HFFc6 (cell line): Measurements from ENCODE around the gene DCTD. TPM values are rescaled to one million over a fixed set of nuclear protein-coding genes. Genes with fewer than 3 reads are reported as not detected.

ENCODE experiments used
- DNase-seq: peaks from one replicate; pipeline ENCODE4 v3.0.0-alpha.2; 2018
- H3K27ac Mint-ChIP-seq: 2 replicates; pipeline ENCODE4 v1.8.0; 2020; ENCODE audit warnings: mild to moderate bottlenecking, mixed read lengths
- H3K27me3 Mint-ChIP-seq: 2 replicates; pipeline ENCODE4 v1.8.0; 2021; ENCODE audit warnings: mild to moderate bottlenecking, moderate library complexity, mixed read lengths; ENCODE audit not compliant: insufficient read depth
- H3K36me3 Mint-ChIP-seq: 2 replicates; pipeline ENCODE4 v1.8.0; 2021; ENCODE audit warnings: low read depth, mixed read lengths
- H3K4me1 Mint-ChIP-seq: 2 replicates; pipeline ENCODE4 v1.8.0; 2020; ENCODE audit warnings: low read depth, mixed read lengths
- H3K4me3 Mint-ChIP-seq: 2 replicates; pipeline ENCODE4 v1.8.0; 2020; ENCODE audit warnings: mild to moderate bottlenecking, moderate library complexity, mixed read lengths
- H3K9me3 Mint-ChIP-seq: 2 replicates; pipeline ENCODE4 v1.8.0; 2020; ENCODE audit warnings: mild to moderate bottlenecking, mixed read lengths
- total RNA-seq, 6 experiments: library from RNA; stranded (reverse); fragmentation: NEBNext Ultra II Directional; extraction: Animal tissue kit (Norgen Biotek cat#: 25700); gene quantifications; 2 replicates in 1 of 6; 3 replicates in 5 of 6; pipeline ENCODE4 v1.2.3, GENCODE V29; 2021
- TF ChIP-seq, protein P1 (sequence below): fragments of 200-600 bp; sonication (generic); IDR thresholded peaks from 2 replicates; pipeline ENCODE4 v1.5.0; 2021; ENCODE audit warnings: antibody characterized with exemption, mild to moderate bottlenecking

Gene DCTD
- total RNA-seq, 6 experiments from 2014 or later = 160 to 197 (median 171) TPM

DNA sequence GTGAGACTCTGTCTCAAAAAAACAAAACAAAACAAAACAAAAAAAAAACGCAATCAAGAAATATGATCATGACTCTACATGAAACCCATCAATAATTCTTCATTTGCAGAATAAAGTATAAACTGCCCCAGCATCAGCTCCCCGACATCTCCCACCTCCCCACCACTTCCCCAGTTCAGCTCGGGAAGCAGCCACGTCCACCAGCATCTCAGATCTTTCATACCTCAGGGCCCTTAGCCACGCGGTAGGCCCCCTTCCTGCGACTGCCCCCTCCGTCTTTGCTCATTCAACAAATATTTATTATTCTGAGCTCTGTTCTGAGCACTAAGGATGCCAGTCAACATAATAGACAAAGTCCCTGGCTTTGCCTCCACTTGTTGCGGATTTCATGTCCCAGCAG is 45.6 kb downstream of the DCTD start:
- no peaks in the 10 kb centered on the region for H3K9me3 Mint-ChIP-seq
- TF ChIP-seq, protein P1, sequence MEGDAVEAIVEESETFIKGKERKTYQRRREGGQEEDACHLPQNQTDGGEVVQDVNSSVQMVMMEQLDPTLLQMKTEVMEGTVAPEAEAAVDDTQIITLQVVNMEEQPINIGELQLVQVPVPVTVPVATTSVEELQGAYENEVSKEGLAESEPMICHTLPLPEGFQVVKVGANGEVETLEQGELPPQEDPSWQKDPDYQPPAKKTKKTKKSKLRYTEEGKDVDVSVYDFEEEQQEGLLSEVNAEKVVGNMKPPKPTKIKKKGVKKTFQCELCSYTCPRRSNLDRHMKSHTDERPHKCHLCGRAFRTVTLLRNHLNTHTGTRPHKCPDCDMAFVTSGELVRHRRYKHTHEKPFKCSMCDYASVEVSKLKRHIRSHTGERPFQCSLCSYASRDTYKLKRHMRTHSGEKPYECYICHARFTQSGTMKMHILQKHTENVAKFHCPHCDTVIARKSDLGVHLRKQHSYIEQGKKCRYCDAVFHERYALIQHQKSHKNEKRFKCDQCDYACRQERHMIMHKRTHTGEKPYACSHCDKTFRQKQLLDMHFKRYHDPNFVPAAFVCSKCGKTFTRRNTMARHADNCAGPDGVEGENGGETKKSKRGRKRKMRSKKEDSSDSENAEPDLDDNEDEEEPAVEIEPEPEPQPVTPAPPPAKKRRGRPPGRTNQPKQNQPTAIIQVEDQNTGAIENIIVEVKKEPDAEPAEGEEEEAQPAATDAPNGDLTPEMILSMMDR = no peak

GRCh38 chr4:182869697-182870096 is 47.5 kb downstream of the DCTD start:
- TF ChIP-seq, protein P1 = no peak
- Mint-ChIP-seq H3K4me1 (peaks cover 9% of the 10 kb centered on the region), H3K4me3 (no peak overlapping the region), H3K36me3 (peaks cover 17% of the 10 kb centered on the region; the same call in 1 of the 2 replicates), H3K27me3 (peaks cover 2% of the 10 kb centered on the region), H3K9me3 (no peaks in the 10 kb centered on the region), H3K27ac (no peak overlapping the region)
- DNase-seq = no peak

More for the DNA sequence above, 45.6 kb downstream of the DCTD start:
- Mint-ChIP-seq H3K27ac (no peak overlapping the region), H3K27me3 (peaks cover 2% of the 10 kb centered on the region; the same call in 1 of the 2 replicates), H3K36me3 (peaks cover 20% of the 10 kb centered on the region; the same call in 1 of the 2 replicates), H3K4me1 (no peaks in the 10 kb centered on the region), H3K4me3 (no peak overlapping the region)
- DNase-seq = no peak

- Mint-ChIP-seq H3K4me3 (no peak overlapping the region), H3K27me3 (peaks cover 8% of the 10 kb centered on the region), H3K4me1 (peaks cover 10% of the 10 kb centered on the region), H3K27ac (no peak overlapping the region), H3K36me3 (no peaks in the 10 kb centered on the region), H3K9me3 (no peaks in the 10 kb centered on the region)
- no peak for DNase-seq
- TF ChIP-seq, protein P1 = no peak
Measured at GRCh38 chr4:182866746-182867145, 50.4 kb downstream of the DCTD start.

DNA sequence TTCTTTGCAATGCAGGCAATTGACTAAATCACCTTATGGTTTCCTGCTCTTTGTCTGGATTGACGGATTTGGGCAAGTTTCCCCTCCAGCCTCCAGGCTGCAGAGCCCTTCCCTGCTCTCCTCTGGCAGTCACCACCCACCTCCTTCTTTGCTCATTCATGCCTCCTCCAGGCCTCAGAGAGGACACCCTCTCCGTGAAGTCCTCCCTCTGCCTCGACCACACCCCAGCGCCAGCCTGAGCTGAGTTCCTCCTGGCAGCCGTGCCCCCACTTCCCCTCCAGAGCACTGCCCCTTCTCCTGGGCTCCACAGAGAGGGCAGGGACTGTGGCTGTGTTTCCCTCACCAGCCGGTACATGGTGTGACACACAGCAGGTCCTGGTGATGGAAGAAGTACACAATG is 53.7 kb downstream of the DCTD start:
- Mint-ChIP-seq H3K4me3 (no peak overlapping the region), H3K27ac (no peak overlapping the region), H3K4me1 (peaks cover 10% of the 10 kb centered on the region), H3K9me3 (no peaks in the 10 kb centered on the region), H3K27me3 (peaks cover 8% of the 10 kb centered on the region), H3K36me3 (no peaks in the 10 kb centered on the region)
- DNase-seq = no peak
- TF ChIP-seq, protein P1 = no peak

GRCh38 chr4:182862921-182863320 is 54.3 kb downstream of the DCTD start:
- no peak overlapping the region for H3K27ac Mint-ChIP-seq
- no peak overlapping the region for H3K4me3 Mint-ChIP-seq
- no peak for DNase-seq
- TF ChIP-seq, protein P1 = no peak
- H3K27me3 Mint-ChIP-seq = peaks cover 8% of the 10 kb centered on the region
- no peaks in the 10 kb centered on the region for H3K9me3 Mint-ChIP-seq
- H3K36me3 Mint-ChIP-seq = no peaks in the 10 kb centered on the region
- H3K4me1 Mint-ChIP-seq = peaks cover 10% of the 10 kb centered on the region
